Cardiac fibroblast (primary cell): Measurements from ENCODE around the gene EFHC2.

Experiments
- DNase-seq, 2 donors: peaks; one replicate each; pipeline versions ENCODE4 v3.0.0 to v3.0.0-alpha.2; 2010; ENCODE audit warnings: low read depth in 2 of 2
- H3K4me3 ChIP-seq, 2 donors: replicated peaks in 1 of 2; 1 replicate in 1 of 2; 2 replicates in 1 of 2; pipeline ENCODE4 v1.5.1; 2011; ENCODE audit warnings: low read depth in 2 of 2, low read length in 2 of 2, mild to moderate bottlenecking in 2 of 2, moderate library complexity in 1 of 2
- TF ChIP-seq, protein P1 (sequence below): IDR thresholded peaks from one replicate; pipeline ENCODE4 v1.5.1; 2011; ENCODE audit warnings: low read depth, mild to moderate bottlenecking, low read length, inconsistent platforms

The EFHC2 gene

DNA sequence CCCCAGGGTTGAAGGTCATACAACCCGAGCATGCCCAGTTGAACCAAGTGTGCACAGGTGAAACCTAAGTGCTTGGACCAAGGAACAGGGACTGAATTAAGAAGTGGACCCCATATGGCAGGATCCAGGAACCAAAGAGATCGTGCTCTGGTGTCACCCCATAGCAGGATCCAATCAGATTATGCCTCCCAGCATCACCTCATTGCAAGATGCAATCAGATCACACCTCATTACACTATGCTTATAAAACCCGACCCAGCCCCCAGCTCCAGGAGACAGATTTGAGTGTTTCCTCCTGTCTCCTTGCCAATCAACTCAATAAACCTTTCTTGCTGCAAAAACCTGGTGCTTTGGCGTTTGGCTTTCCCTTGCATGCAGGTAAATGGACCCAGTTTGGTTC, 37.6 kb downstream of the EFHC2 start:
- TF ChIP-seq, protein P1, sequence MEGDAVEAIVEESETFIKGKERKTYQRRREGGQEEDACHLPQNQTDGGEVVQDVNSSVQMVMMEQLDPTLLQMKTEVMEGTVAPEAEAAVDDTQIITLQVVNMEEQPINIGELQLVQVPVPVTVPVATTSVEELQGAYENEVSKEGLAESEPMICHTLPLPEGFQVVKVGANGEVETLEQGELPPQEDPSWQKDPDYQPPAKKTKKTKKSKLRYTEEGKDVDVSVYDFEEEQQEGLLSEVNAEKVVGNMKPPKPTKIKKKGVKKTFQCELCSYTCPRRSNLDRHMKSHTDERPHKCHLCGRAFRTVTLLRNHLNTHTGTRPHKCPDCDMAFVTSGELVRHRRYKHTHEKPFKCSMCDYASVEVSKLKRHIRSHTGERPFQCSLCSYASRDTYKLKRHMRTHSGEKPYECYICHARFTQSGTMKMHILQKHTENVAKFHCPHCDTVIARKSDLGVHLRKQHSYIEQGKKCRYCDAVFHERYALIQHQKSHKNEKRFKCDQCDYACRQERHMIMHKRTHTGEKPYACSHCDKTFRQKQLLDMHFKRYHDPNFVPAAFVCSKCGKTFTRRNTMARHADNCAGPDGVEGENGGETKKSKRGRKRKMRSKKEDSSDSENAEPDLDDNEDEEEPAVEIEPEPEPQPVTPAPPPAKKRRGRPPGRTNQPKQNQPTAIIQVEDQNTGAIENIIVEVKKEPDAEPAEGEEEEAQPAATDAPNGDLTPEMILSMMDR = no peak
- H3K4me3 ChIP-seq = no peak overlapping the region
- no peak for DNase-seq

DNA sequence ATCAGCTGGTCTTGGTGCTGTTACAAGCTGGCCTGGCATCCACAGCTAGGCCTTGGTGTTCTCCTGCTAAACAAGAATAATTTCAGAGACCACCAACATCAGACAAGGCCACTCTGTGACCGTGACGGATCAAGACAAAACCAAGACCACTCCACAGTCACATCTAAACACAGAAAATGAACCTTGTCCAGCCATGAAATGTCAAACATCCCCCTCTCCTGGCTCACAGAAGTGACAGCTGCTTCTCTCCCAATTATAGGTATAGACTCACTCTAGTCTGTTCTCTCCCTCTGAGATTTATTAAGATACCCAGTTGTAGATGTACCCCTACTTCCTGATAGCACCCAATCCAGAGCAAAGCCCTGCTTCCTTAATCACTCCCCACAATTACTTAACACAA, 40.4 kb downstream of the EFHC2 start:
- no peak overlapping the region for H3K4me3 ChIP-seq
- TF ChIP-seq, protein P1 = no peak
- no peak for DNase-seq

DNA sequence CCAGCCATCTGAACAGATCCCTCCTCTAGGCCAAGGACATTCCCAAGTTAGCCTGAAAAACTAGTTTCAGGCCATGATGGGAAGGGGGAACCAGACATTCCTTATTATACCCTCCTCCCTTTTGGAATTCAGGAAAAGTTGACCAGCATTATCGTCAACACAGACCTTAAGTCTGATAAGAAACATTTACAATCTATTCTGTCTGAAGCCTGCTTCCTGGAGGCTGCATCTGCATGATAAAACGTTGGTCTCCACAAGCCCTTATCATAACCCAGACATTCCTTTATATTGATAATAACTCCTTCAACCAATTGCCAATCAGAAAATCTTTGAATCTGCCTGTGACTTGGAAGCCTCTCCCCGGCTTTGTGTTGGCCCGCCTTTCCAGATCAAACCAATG, 44.3 kb downstream of the EFHC2 start:
- TF ChIP-seq, protein P1 = no peak
- DNase-seq = no peak
- no peak overlapping the region for H3K4me3 ChIP-seq

DNA sequence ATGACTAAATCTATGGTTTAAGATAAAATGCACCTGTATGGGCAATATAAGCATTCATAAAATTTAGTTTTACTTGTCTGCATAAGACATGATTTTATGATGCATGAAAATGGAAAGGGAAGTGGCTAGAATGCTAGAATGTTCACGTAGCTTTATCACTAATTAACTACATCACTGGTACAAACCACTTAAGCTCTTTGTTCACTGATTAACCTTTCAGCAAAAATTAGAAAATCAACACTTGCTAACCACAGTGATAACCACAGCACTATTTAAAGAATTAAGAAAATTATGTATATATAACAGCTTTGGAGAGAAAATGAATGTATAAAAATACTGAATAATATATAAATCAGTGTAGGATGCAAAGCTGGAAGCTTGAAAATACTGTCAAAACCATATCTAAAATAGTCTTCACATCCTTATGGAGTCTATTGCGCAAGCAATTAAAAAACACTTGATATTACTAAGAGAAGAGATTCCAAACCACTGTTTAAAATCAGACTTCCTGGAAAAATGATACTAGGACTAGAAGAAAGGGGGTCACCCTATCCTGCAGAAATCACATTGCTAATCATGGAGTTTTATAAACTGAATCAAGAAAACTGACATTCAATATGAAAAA, 51.9 kb downstream of the EFHC2 start:
- TF ChIP-seq, protein P1 = no peak
- DNase-seq = no peak

DNA sequence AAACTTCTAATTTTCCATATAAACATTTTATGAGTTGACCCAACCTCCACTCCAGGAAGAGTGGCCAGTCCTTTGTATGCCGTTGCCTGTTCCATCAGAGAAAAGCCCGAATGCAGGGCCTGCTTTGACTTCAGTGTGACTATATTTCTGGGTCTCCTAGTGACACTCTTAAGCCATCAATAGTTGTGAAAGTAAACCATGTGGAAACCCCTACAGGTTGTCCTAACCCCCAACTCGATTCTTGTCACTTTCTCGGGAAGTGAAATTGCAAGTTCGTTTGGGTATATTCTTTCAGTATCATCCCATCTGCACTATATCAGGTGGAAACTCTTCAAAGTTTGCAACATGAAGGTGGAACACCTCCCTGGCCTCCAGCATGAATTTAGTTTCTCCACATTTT, 52.8 kb downstream of the EFHC2 start:
- no peak overlapping the region for H3K4me3 ChIP-seq
- TF ChIP-seq, protein P1 = no peak

More for the DNA sequence above, 51.9 kb downstream of the EFHC2 start:
- no peak overlapping the region for H3K4me3 ChIP-seq

DNA sequence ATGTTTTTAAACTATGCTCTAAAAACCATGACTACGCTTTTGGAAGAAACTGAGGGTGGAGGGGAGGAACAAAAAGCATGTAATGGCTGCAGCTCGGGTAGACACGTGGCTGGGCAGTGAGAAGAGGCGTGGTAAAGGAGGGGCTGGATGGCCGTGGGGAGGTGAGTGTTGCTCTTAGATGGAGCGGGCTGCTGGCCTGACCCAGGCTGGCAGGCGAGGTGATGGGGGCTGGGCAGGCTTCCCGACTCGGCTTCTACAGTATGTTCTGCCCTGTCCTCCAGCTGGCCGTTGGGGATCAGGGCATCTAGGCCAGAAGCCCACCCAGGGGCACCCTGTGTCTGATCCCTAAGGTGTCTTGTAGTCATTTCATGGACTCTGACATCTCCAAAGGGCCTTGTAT, 60.7 kb downstream of the EFHC2 start:
- no peak for DNase-seq
- no peak overlapping the region for H3K4me3 ChIP-seq
- TF ChIP-seq, protein P1 = no peak

More for the DNA sequence above, 52.8 kb downstream of the EFHC2 start:
- DNase-seq = no peak

DNA sequence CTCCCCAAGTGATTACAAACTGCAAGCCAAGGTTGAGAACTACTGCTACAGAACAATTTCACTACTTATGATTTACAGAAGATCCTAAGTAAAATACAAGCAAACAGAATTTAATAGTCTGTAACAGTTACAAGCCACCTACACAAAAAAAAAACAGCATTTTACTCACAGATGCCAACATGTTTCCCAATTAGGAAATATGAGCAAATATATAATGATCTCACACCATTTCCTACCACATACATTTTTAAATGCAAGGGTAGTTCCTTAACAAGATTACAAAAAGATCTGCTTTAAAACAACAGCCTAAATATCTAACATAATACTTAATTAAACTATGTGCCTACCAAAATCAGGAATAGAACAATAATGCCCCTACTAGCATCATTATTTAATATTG, 63.4 kb downstream of the EFHC2 start:
- DNase-seq = no peak
- TF ChIP-seq, protein P1 = no peak
- H3K4me3 ChIP-seq = no peak overlapping the region
